Mammary epithelial cell (primary cell): Measurements from ENCODE around the gene PIP4K2A.

ENCODE experiments used
- CTCF ChIP-seq, 2 donors: IDR thresholded peaks in 1 of 2; conservative IDR thresholded peaks in 1 of 2; 2 replicates each; pipeline ENCODE4 v1.5.1; 2011 to 2012; ENCODE audit warnings: inconsistent platforms in 2 of 2, low read length in 2 of 2, mild to moderate bottlenecking in 2 of 2, control low read depth in 1 of 2, low read depth in 1 of 2; ENCODE audit not compliant: insufficient read depth in 1 of 2; ENCODE audit errors: extremely low read depth in 1 of 2
- EZH2 ChIP-seq: IDR thresholded peaks from 2 replicates; pipeline ENCODE4 v1.6.1; 2012; ENCODE audit warnings: low read length, inconsistent platforms, borderline replicate concordance

- TF ChIP-seq CTCF (conservative IDR thresholded peaks at IDR 0.05 in 1 of 2, IDR thresholded peaks at IDR 0.05 in 1 of 2; ENCODE audit: extremely low read depth in 1 of 2, insufficient read depth in 1 of 2, low read depth in 1 of 2, low read length in 2 of 2) = no peak
- TF ChIP-seq EZH2 = no peak
Observed at GRCh38 chr10:22679608-22680007, 34.8 kb downstream of the PIP4K2A start.
